Sigmoid colon (tissue), 4 donors: Measurements from ENCODE around the gene FXYD2.

Experiments
- CTCF ChIP-seq, 4 experiments: fragments of 450-650 bp in 3 of 4; fragments of 200-600 bp in 1 of 4; IDR thresholded peaks; one replicate each; pipeline ENCODE4 v1.5.1; 2016 to 2019; ENCODE audit warnings: antibody characterized with exemption in 4 of 4, mild to moderate bottlenecking in 3 of 4, moderate library complexity in 2 of 4
- POLR2A ChIP-seq, 2 donors: fragments of 450-650 bp; IDR thresholded peaks; one replicate each; pipeline ENCODE4 v1.6.1; 2016; ENCODE audit warnings: antibody characterized with exemption in 2 of 2, mild to moderate bottlenecking in 2 of 2, moderate library complexity in 2 of 2
- POLR2AphosphoS5 ChIP-seq, 4 donors: sonication (generic); formaldehyde crosslinking; IDR thresholded peaks; one replicate each; pipeline ENCODE4 v1.6.1; 2017; ENCODE audit warnings: antibody characterized with exemption in 4 of 4

GRCh38 chr11:117774553-117774952, 50.0 kb downstream of the FXYD2 start:
- TF ChIP-seq POLR2A (IDR thresholded peaks at IDR 0.05): no peak
- no peak for TF ChIP-seq CTCF (IDR thresholded peaks at IDR 0.05)
- no peak for TF ChIP-seq POLR2AphosphoS5 (IDR thresholded peaks at IDR 0.05)
